Measurements from ENCODE around the gene FADS3.

Gene FADS3

GRCh38 chr11:61846362-61847020, 44.9 kb downstream of the FADS3 start:
- H3K9ac ChIP-seq (ENCODE audit: low read length) = no peak overlapping the region
- no peaks in the 10 kb centered on the region for H3K9me3 ChIP-seq (ENCODE audit: control insufficient read depth, low read depth, low read length)
- H3K27ac ChIP-seq (ENCODE audit: low read length) = no peak overlapping the region
- no peaks in the 10 kb centered on the region for H3K4me1 ChIP-seq (ENCODE audit: control insufficient read depth, low read depth, low read length)
- no peak overlapping the region for H3K4me3 ChIP-seq (ENCODE audit: low read length)
- H3K36me3 ChIP-seq (ENCODE audit: control insufficient read depth, low read depth, low read length) = peaks cover 96% of the 10 kb centered on the region
- H3K27me3 ChIP-seq (ENCODE audit: control insufficient read depth, insufficient read depth, low read length) = no peaks in the 10 kb centered on the region

GRCh38 chr11:61844909-61845565, 46.3 kb downstream of the FADS3 start:
- no peaks in the 10 kb centered on the region for H3K27me3 ChIP-seq (ENCODE audit: control insufficient read depth, insufficient read depth, low read length)
- no peak overlapping the region for H3K27ac ChIP-seq (ENCODE audit: low read length)
- no peaks in the 10 kb centered on the region for H3K9me3 ChIP-seq (ENCODE audit: control insufficient read depth, low read depth, low read length)
- no peaks in the 10 kb centered on the region for H3K4me1 ChIP-seq (ENCODE audit: control insufficient read depth, low read depth, low read length)
- no peak overlapping the region for H3K4me3 ChIP-seq (ENCODE audit: low read length)
- peaks cover 96% of the 10 kb centered on the region for H3K36me3 ChIP-seq (ENCODE audit: control insufficient read depth, low read depth, low read length)
- H3K9ac ChIP-seq (ENCODE audit: low read length) = no peak overlapping the region

DNA sequence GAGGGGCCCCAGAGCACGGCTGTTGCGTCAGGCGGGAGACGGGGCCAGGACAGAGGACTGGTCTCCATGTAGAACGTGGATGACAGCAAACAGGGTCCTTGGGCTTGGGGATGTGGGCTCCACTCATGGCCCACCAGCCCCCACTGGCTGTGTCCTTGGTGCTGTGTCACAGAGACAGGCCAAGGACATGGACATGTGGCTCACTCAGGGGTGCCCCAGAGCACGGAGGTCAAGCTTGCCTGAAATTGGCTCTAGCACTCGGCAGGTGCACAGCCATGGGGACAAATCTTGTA, 48.9 kb downstream of the FADS3 start:
- H3K27ac ChIP-seq (ENCODE audit: low read length) = no peak overlapping the region
- no peaks in the 10 kb centered on the region for H3K9me3 ChIP-seq (ENCODE audit: control insufficient read depth, low read depth, low read length)
- no peaks in the 10 kb centered on the region for H3K4me1 ChIP-seq (ENCODE audit: control insufficient read depth, low read depth, low read length)
- H3K36me3 ChIP-seq (ENCODE audit: control insufficient read depth, low read depth, low read length) = peaks cover 94% of the 10 kb centered on the region
- no peak overlapping the region for H3K4me3 ChIP-seq (ENCODE audit: low read length)
- H3K27me3 ChIP-seq (ENCODE audit: control insufficient read depth, insufficient read depth, low read length) = no peaks in the 10 kb centered on the region
- H3K9ac ChIP-seq (ENCODE audit: low read length) = no peak overlapping the region

GRCh38 chr11:61841636-61842527, 49.5 kb downstream of the FADS3 start:
- Histone ChIP-seq H3K4me1 (ENCODE audit: control insufficient read depth, low read depth, low read length) (no peaks in the 10 kb centered on the region), H3K27ac (ENCODE audit: low read length) (no peak overlapping the region), H3K9me3 (ENCODE audit: control insufficient read depth, low read depth, low read length) (no peaks in the 10 kb centered on the region), H3K27me3 (ENCODE audit: control insufficient read depth, insufficient read depth, low read length) (no peaks in the 10 kb centered on the region), H3K4me3 (ENCODE audit: low read length) (no peak overlapping the region), H3K36me3 (ENCODE audit: control insufficient read depth, low read depth, low read length) (peaks cover 91% of the 10 kb centered on the region), H3K9ac (ENCODE audit: low read length) (no peak overlapping the region)

DNA sequence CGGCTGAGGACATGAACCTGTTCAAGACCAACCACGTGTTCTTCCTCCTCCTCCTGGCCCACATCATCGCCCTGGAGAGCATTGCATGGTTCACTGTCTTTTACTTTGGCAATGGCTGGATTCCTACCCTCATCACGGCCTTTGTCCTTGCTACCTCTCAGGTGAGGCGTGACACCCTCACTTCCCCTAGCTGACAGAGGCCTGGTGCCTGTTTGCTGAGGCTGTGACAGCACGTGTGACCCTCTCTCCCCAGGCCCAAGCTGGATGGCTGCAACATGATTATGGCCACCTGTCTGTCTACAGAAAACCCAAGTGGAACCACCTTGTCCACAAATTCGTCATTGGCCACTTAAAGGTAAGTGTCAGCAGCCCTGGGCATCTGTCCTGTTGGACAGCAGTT, 51.0 kb downstream of the FADS3 start:
- Histone ChIP-seq H3K9me3 (ENCODE audit: control insufficient read depth, low read depth, low read length) (no peaks in the 10 kb centered on the region), H3K36me3 (ENCODE audit: control insufficient read depth, low read depth, low read length) (peaks cover 80% of the 10 kb centered on the region), H3K27me3 (ENCODE audit: control insufficient read depth, insufficient read depth, low read length) (no peaks in the 10 kb centered on the region), H3K27ac (ENCODE audit: low read length) (no peak overlapping the region), H3K4me3 (ENCODE audit: low read length) (no peak overlapping the region), H3K9ac (ENCODE audit: low read length) (no peak overlapping the region), H3K4me1 (ENCODE audit: control insufficient read depth, low read depth, low read length) (peaks cover 3% of the 10 kb centered on the region)

DNA sequence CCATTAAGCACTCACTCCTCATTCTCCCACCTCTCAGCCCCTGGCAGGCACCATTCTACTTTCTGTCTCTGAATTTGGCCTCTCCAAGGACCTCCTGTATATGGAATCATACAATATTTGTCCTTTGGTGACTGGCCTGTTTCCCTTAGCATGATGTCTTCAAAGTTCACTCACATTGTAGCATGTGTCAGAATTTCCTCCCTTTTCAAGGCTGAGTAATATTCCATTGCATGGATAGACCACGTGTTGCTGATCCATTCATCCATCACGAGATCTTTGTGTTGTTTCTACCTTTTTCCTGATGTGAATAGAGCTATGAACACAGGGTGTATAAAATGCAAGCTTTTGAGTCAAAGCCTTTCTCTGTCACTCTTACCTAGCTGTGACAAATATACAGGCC, 51.6 kb downstream of the FADS3 start:
- H3K9me3 ChIP-seq (ENCODE audit: control insufficient read depth, low read depth, low read length) = no peaks in the 10 kb centered on the region
- H3K36me3 ChIP-seq (ENCODE audit: control insufficient read depth, low read depth, low read length) = peaks cover 74% of the 10 kb centered on the region
- no peak overlapping the region for H3K9ac ChIP-seq (ENCODE audit: low read length)
- H3K4me3 ChIP-seq (ENCODE audit: low read length) = no peak overlapping the region
- H3K27me3 ChIP-seq (ENCODE audit: control insufficient read depth, insufficient read depth, low read length) = no peaks in the 10 kb centered on the region
- no peak overlapping the region for H3K27ac ChIP-seq (ENCODE audit: low read length)
- H3K4me1 ChIP-seq (ENCODE audit: control insufficient read depth, low read depth, low read length) = peaks cover 6% of the 10 kb centered on the region

GRCh38 chr11:61838921-61839320, 52.4 kb downstream of the FADS3 start:
- H3K4me1 ChIP-seq (ENCODE audit: control insufficient read depth, low read depth, low read length) = peaks cover 13% of the 10 kb centered on the region
- H3K9ac ChIP-seq (ENCODE audit: low read length) = no peak overlapping the region

GRCh38 chr11:61838501-61838900, 52.8 kb downstream of the FADS3 start:
- Histone ChIP-seq H3K27ac (ENCODE audit: low read length) (no peak overlapping the region), H3K4me3 (ENCODE audit: low read length) (no peak overlapping the region), H3K9ac (ENCODE audit: low read length) (no peak overlapping the region), H3K4me1 (ENCODE audit: control insufficient read depth, low read depth, low read length) (peaks cover 17% of the 10 kb centered on the region), H3K9me3 (ENCODE audit: control insufficient read depth, low read depth, low read length) (no peaks in the 10 kb centered on the region), H3K27me3 (ENCODE audit: control insufficient read depth, insufficient read depth, low read length) (no peaks in the 10 kb centered on the region), H3K36me3 (ENCODE audit: control insufficient read depth, low read depth, low read length) (peaks cover 61% of the 10 kb centered on the region)

More at GRCh38 chr11:61838921-61839320, 52.4 kb downstream of the FADS3 start:
- Histone ChIP-seq H3K36me3 (ENCODE audit: control insufficient read depth, low read depth, low read length) (peaks cover 66% of the 10 kb centered on the region), H3K27ac (ENCODE audit: low read length) (no peak overlapping the region), H3K27me3 (ENCODE audit: control insufficient read depth, insufficient read depth, low read length) (no peaks in the 10 kb centered on the region), H3K4me3 (ENCODE audit: low read length) (no peak overlapping the region), H3K9me3 (ENCODE audit: control insufficient read depth, low read depth, low read length) (no peaks in the 10 kb centered on the region)

DNA sequence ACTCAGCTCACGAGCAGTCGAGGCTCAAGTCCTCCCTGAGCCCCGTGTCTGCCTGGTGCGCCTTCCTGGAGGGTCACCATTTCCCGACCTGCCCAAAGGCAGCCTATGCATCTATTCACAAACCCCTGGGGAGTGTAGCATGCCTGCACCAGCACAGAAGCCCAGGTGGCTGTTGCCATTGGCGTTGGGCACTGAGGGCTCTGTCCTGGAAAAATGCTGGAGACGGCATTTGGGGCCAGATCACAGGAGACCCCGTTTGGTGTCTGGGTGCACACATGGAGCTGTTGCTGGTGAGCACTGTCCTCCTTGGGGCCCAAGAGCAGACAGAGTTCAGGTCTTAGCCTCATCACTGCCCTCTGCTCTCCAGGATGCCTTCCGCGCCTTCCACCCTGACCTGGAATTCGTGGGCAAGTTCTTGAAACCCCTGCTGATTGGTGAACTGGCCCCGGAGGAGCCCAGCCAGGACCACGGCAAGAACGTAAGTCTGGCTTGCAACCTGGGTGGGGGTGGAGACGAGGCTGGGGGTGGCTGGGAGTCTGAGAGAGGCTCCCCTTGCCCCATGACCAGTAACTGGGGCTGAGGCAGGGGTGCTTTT, 53.8 kb downstream of the FADS3 start:
- no peak overlapping the region for H3K9ac ChIP-seq (ENCODE audit: low read length)
- peaks cover 55% of the 10 kb centered on the region for H3K36me3 ChIP-seq (ENCODE audit: control insufficient read depth, low read depth, low read length)
- no peaks in the 10 kb centered on the region for H3K27me3 ChIP-seq (ENCODE audit: control insufficient read depth, insufficient read depth, low read length)
- no peak overlapping the region for H3K4me3 ChIP-seq (ENCODE audit: low read length)
- no peak overlapping the region for H3K27ac ChIP-seq (ENCODE audit: low read length)
- H3K4me1 ChIP-seq (ENCODE audit: control insufficient read depth, low read depth, low read length) = peaks cover 27% of the 10 kb centered on the region
- no peaks in the 10 kb centered on the region for H3K9me3 ChIP-seq (ENCODE audit: control insufficient read depth, low read depth, low read length)

DNA sequence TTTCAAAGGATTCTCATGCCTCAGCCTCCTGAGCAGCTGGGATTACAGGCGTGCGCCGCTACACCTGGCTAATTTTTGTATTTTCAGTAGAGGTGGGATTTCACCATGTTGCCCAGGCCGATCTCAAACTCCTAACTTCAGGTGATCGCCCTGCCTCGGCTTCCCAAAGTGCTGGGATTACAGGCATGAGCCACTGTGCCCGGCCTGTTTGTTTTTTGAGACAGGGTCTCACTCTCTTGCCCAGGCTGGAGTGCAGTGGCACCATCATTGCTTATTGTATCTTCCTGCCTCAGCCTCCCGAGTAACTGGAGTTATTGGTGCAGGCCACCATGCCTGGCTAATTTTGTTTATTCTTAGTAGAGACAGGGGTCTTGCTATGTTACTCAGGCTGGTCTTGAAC, 55.2 kb downstream of the FADS3 start:
- H3K9me3 ChIP-seq (ENCODE audit: control insufficient read depth, low read depth, low read length) = no peaks in the 10 kb centered on the region
- H3K27ac ChIP-seq (ENCODE audit: low read length) = no peak overlapping the region
- H3K4me1 ChIP-seq (ENCODE audit: control insufficient read depth, low read depth, low read length) = peaks cover 38% of the 10 kb centered on the region
- no peaks in the 10 kb centered on the region for H3K27me3 ChIP-seq (ENCODE audit: control insufficient read depth, insufficient read depth, low read length)
- H3K4me3 ChIP-seq (ENCODE audit: low read length) = no peak overlapping the region
- peaks cover 47% of the 10 kb centered on the region for H3K36me3 ChIP-seq (ENCODE audit: control insufficient read depth, low read depth, low read length)
- no peak overlapping the region for H3K9ac ChIP-seq (ENCODE audit: low read length)

DNA sequence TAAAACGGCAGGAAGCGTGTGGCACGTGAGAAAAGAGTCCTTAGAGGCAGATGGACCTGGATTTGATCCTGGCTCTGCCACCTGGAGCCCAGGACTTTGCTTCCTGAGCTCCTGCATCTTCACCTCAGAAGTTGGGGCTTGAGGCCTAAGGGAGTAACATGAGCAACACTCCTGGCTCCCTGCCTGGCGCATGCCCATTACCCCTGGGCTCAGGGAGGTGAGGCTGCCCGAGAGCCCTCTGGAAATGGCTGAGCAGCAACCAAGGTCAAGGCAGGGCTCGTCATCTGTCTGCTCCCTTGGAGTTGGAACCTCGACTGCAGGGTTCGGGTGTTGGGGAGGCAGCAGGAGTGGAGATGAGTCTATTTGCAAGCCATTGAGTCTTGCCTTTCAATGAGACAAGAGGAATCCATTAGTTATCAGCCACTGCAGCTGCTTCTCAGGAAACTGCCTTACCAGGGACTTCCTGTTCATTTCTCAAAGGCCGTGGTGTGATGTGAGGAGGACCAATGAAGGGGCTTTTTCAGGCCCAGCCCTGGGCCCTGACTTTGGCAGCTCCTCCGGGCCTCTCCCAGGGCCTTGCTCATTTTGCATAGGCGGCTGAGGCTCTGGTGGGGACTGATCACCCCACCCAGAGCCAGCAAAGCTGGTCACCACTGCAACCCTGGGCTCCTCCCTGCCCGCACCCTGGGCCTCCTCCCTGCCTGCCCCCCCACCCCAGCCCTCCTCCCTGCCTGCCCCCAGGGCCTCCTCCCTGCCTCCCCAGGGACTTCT, 56.9 kb downstream of the FADS3 start:
- Histone ChIP-seq H3K4me1 (ENCODE audit: control insufficient read depth, low read depth, low read length) (peaks cover 54% of the 10 kb centered on the region), H3K4me3 (ENCODE audit: low read length) (no peak overlapping the region), H3K36me3 (ENCODE audit: control insufficient read depth, low read depth, low read length) (peaks cover 30% of the 10 kb centered on the region), H3K9me3 (ENCODE audit: control insufficient read depth, low read depth, low read length) (no peaks in the 10 kb centered on the region), H3K27ac (ENCODE audit: low read length) (no peak overlapping the region), H3K27me3 (ENCODE audit: control insufficient read depth, insufficient read depth, low read length) (no peaks in the 10 kb centered on the region), H3K9ac (ENCODE audit: low read length) (no peak overlapping the region)
